ENCODE measurements around the gene GNAI3.

The GNAI3 gene

DNA sequence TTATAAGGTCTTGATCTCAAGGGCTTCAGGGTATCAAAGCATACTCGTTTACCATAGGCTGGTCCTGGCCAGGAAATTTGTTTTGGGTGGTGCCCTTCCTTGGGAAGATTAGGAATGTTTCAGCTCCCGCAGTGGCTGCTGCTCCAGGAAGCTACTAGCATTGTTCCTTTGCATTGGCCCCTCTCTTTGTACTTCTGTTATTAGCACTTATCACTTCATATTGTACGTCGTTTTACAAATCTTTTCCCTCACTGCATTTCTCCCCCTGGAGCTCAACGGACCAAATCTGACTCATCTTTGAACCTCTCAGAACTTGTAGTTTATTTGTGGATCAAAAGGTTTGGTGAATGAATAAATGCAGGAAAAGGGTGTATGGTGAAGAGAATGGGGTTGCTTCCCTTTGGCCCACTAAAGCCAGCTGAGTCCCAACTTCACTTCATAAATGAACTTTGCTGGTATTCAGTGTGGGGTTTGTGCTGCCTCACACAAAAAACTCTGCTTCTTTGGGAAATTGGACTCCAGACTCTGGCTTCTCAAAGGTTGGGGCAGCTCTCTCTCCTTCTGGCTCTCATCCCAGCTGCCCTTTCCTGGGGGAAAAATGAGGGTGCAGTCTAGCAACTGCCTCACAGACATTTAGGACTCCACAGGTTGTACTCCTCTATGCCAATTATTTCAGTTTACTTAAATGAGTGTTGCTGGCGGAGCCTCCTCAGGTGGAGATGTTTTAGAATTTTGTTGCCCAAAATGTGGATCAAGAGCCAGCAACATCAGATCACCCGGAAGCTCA is 65.1 kb downstream of the GNAI3 start:
- Histone ChIP-seq H3K9ac (ENCODE audit: low read length in 5 of 5) (no peak overlapping the region), H3K4me1 (ENCODE audit: control insufficient read depth in 5 of 5, insufficient read depth in 5 of 5, low read length in 5 of 5) (peaks cover 0 to 15% (median 3%) of the 10 kb centered on the region in 5 donors), H3K4me3 (ENCODE audit: low read depth in 1 of 5, low read length in 5 of 5) (no peak overlapping the region), H3K36me3 (ENCODE audit: control insufficient read depth in 5 of 5, insufficient read depth in 5 of 5, low read length in 5 of 5) (no peaks in the 10 kb centered on the region), H3K27ac (ENCODE audit: low read depth, low read length) (no peak overlapping the region), H3K27me3 (ENCODE audit: control insufficient read depth in 5 of 5, insufficient read depth in 4 of 5, low read length in 5 of 5) (no peaks in the 10 kb centered on the region), H3K9me3 (ENCODE audit: control insufficient read depth in 5 of 5, low read length in 5 of 5) (no peaks in the 10 kb centered on the region)

DNA sequence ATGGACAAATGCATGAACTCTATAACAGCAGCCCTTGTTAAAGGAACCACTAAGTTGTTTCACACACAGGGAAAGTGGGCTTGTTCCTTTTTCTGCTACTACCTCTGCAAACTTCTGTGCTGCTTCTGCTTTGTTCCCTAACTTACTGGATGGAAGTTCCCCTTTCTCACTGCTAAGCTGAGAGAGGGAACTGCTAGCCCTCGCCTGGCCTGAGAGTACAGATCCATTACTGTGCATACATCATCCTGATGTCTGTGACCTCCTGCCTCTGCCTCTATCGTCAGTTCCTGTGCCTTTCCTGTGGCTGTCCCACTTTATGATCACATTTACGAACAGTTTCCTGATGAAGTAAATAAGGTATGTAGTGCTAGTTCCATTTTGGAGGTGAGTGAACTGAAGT is 67.5 kb downstream of the GNAI3 start:
- no peaks in the 10 kb centered on the region for H3K9me3 ChIP-seq (ENCODE audit: control insufficient read depth in 5 of 5, low read length in 5 of 5)
- H3K36me3 ChIP-seq (ENCODE audit: control insufficient read depth in 5 of 5, insufficient read depth in 5 of 5, low read length in 5 of 5), result no peaks in the 10 kb centered on the region
- H3K9ac ChIP-seq (ENCODE audit: low read length in 5 of 5), result peak overlapping the region in 1 of 5 donors; percentile 12
- H3K27me3 ChIP-seq (ENCODE audit: control insufficient read depth in 5 of 5, insufficient read depth in 4 of 5, low read length in 5 of 5), result no peaks in the 10 kb centered on the region
- H3K4me1 ChIP-seq (ENCODE audit: control insufficient read depth in 5 of 5, insufficient read depth in 5 of 5, low read length in 5 of 5), result peaks cover 0 to 33% (median 21%) of the 10 kb centered on the region in 5 donors
- H3K27ac ChIP-seq (ENCODE audit: low read depth, low read length), result no peak overlapping the region
- H3K4me3 ChIP-seq (ENCODE audit: low read depth in 1 of 5, low read length in 5 of 5), result no peak overlapping the region

DNA sequence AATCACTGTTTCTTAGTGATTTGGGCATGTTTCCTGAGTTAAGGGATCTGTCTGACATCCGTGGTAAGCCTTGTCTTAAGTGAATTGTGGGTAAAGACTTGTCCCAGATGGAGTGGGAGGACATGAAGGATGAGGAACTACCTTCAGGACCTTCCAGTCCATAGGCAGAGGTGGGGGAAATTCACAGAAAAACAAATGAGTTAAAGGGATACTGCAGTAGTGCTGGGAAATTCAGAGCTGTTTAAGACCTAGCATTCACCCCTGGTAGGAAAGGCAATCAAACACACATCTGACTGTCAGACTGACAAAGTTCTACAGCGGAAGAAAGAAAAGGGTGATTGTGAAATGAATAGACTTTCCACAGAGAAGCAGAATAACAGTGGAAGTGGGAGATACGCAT is 68.0 kb downstream of the GNAI3 start:
- no peaks in the 10 kb centered on the region for H3K36me3 ChIP-seq (ENCODE audit: control insufficient read depth in 5 of 5, insufficient read depth in 5 of 5, low read length in 5 of 5)
- H3K4me3 ChIP-seq (ENCODE audit: low read depth in 1 of 5, low read length in 5 of 5), result no peak overlapping the region
- H3K27ac ChIP-seq (ENCODE audit: low read depth, low read length), result no peak overlapping the region
- H3K4me1 ChIP-seq (ENCODE audit: control insufficient read depth in 5 of 5, insufficient read depth in 5 of 5, low read length in 5 of 5), result peaks cover 0 to 39% (median 26%) of the 10 kb centered on the region in 5 donors
- H3K9ac ChIP-seq (ENCODE audit: low read length in 5 of 5), result peak overlapping the region in 2 of 5 donors; percentile 12 to 38
- no peaks in the 10 kb centered on the region for H3K27me3 ChIP-seq (ENCODE audit: control insufficient read depth in 5 of 5, insufficient read depth in 4 of 5, low read length in 5 of 5)
- H3K9me3 ChIP-seq (ENCODE audit: control insufficient read depth in 5 of 5, low read length in 5 of 5), result no peaks in the 10 kb centered on the region

DNA sequence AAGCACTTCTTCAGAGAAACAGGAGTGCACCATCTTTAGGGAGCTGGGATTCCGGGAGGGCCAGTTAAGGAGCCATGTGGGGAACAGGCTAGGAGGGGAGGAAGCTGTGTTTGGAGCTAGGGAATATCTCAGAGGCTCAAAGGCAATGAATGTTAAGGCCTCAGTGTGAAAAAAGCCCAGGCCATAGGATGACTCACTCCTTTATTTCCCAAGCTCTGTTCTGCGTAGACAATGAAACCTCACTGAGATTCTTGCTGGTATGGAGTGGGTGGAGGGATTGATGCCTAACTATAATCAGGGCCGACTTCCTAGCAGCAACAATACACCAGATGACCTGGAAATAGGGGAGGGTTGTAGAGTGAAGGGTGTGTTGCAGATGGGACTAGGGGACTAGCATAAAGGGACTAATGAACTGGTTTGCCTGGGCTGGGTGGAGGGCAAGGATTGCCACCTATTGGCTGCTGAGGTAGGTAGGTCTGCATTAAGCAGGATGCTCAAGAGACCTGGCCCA is 68.9 kb downstream of the GNAI3 start:
- H3K36me3 ChIP-seq (ENCODE audit: control insufficient read depth in 5 of 5, insufficient read depth in 5 of 5, low read length in 5 of 5), result no peaks in the 10 kb centered on the region
- H3K9me3 ChIP-seq (ENCODE audit: control insufficient read depth in 5 of 5, low read length in 5 of 5), result no peaks in the 10 kb centered on the region
- H3K4me1 ChIP-seq (ENCODE audit: control insufficient read depth in 5 of 5, insufficient read depth in 5 of 5, low read length in 5 of 5), result peaks cover 0 to 48% (median 35%) of the 10 kb centered on the region in 5 donors
- no peak overlapping the region for H3K27ac ChIP-seq (ENCODE audit: low read depth, low read length)
- H3K27me3 ChIP-seq (ENCODE audit: control insufficient read depth in 5 of 5, insufficient read depth in 4 of 5, low read length in 5 of 5), result no peaks in the 10 kb centered on the region
- H3K9ac ChIP-seq (ENCODE audit: low read length in 5 of 5), result no peak overlapping the region
- no peak overlapping the region for H3K4me3 ChIP-seq (ENCODE audit: low read depth in 1 of 5, low read length in 5 of 5)

DNA sequence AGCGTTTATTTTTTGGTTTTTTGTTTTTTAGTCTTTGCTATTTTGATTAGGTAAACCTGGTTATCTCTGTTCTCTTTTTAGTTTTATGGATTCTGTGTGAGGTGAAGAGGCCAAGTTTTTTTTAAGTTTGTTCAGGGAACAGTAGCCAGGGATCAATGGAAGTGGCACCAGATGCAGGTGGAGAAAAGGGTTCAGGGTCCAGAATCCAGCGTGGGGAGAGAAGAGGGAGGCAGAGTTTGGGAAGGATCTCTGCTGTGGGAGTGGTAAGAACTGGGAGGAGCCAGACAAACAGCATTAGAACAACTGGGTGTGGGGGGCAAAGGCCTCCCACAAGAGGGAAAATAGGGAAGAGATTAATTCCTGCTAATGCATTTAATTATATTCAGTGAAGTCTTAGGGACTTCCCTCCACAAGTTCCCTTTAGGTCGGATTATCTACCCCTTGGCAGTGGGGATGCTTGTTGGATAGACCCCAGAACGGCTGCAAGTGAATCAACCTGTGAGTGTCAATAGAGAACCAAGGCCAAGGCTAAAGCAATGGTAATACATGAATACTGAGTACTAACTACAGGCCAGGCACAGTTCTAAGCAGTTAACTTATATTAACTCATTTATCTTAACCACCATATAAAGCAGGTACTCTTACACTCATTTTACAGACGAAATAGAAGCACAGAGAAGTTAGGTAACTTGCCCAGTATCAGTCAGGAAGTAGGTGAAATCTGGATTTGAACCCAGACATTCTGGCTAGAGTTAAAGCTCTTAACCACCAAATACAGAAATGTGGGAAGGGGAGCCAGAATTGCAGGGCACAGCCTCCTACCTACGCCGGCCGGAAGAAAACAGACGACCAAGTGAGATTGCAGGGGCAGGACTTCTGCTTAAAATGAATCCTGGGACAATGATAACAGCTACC is 70.5 kb downstream of the GNAI3 start:
- Histone ChIP-seq H3K4me1 (ENCODE audit: control insufficient read depth in 5 of 5, insufficient read depth in 5 of 5, low read length in 5 of 5) (peaks cover 0 to 64% (median 51%) of the 10 kb centered on the region in 5 donors), H3K27ac (ENCODE audit: low read depth, low read length) (peak overlapping the region; percentile 67), H3K27me3 (ENCODE audit: control insufficient read depth in 5 of 5, insufficient read depth in 4 of 5, low read length in 5 of 5) (no peaks in the 10 kb centered on the region), H3K9ac (ENCODE audit: low read length in 5 of 5) (peak overlapping the region in 3 of 5 donors; percentile 79 to 90 (median 88)), H3K36me3 (ENCODE audit: control insufficient read depth in 5 of 5, insufficient read depth in 5 of 5, low read length in 5 of 5) (no peaks in the 10 kb centered on the region), H3K9me3 (ENCODE audit: control insufficient read depth in 5 of 5, low read length in 5 of 5) (no peaks in the 10 kb centered on the region), H3K4me3 (ENCODE audit: low read depth in 1 of 5, low read length in 5 of 5) (peak overlapping the region; percentile 23 to 89 (median 81))

DNA sequence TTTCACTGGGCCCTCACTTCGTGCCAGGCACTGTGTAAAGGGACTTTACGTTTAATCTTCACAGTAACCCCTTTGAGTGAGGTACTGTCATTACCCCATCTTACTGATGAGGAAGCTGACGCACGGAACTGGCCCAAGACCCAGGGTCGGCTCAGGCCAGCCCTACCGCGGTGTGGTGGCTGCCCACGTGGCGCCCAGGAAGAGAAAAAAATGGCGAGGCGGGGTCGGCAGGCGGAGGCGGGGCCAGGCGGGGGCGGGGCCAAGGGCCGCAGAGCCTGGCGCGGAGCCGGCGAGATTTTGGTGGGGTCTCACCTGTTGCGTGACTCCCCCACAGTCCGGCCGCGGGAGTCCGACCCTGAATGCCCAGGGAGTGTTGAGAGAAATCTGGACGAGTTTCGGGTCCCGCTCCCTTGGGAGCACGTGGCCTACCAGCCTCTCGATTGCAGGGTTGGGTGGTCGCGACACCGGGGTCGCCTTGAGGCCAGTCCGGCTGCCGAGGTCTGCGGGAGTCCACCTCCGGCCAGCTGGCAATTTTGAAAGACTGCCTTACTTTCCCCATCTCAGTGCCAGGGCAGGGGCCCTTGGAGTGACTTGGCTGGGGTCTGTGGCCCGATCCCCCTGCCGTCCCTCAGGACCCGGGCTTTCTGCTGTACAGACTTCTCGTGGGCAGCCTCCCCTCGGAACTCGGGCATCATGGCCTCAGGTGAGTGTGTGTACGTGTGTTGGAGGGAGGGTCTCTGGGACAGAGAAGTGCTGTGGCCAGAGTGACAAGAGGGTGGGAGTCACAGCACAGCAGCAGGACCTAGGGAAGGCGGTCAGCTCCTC is 71.4 kb downstream of the GNAI3 start, which contains the start of the genes AMPD2 and GNAT2:
TSS of gene AMPD2 (plus strand) at position 262 of the 825 bp plus-strand sequence. CDS start 1,339 bp downstream, outside the sequence.
TSS of gene GNAT2 (minus strand) at position 41 of the 825 bp plus-strand sequence. CDS start 6,746 bp downstream, outside the sequence.
- Histone ChIP-seq H3K9ac (ENCODE audit: low read length in 5 of 5) (peak within 1 kb of the TSS; percentile 75 to 90 (median 86)), H3K27ac (ENCODE audit: low read depth, low read length) (peak within 1 kb of the TSS; percentile 67), H3K9me3 (ENCODE audit: control insufficient read depth in 5 of 5, low read length in 5 of 5) (no peaks in the 10 kb centered on the region), H3K27me3 (ENCODE audit: control insufficient read depth in 5 of 5, insufficient read depth in 4 of 5, low read length in 5 of 5) (no peaks in the 10 kb centered on the region), H3K36me3 (ENCODE audit: control insufficient read depth in 5 of 5, insufficient read depth in 5 of 5, low read length in 5 of 5) (no peaks in the 10 kb centered on the region), H3K4me3 (ENCODE audit: low read depth in 1 of 5, low read length in 5 of 5) (peak within 1 kb of the TSS; percentile 78 to 93 (median 81)), H3K4me1 (ENCODE audit: control insufficient read depth in 5 of 5, insufficient read depth in 5 of 5, low read length in 5 of 5) (peaks cover 0 to 72% (median 60%) of the 10 kb centered on the region in 5 donors)

DNA sequence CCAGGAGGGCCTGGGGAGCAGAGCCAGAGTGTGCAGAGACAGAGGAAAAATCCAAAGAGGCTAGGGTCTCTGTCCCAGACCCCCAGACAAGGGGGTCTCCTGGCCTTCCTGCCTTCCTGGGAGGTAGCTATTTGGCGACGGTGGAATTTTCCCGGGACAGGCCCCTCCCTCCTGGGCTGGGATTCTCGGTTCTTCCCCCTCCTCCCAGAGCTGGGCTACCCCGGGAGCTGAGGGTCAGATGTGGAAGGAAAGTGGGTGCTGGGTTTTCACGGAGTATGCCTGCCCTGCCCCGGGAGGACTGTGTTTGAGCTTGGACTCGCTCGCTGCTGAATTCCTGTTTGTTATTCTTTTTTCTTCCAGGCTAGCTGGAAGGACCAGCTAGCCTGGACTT is 72.0 kb downstream of the GNAI3 start:
- peak overlapping the region; percentile 75 to 90 (median 86) for H3K9ac ChIP-seq (ENCODE audit: low read length in 5 of 5)
- H3K27ac ChIP-seq (ENCODE audit: low read depth, low read length), result peak overlapping the region; percentile 67
- peaks cover 0 to 79% (median 66%) of the 10 kb centered on the region in 5 donors for H3K4me1 ChIP-seq (ENCODE audit: control insufficient read depth in 5 of 5, insufficient read depth in 5 of 5, low read length in 5 of 5)
- H3K4me3 ChIP-seq (ENCODE audit: low read depth in 1 of 5, low read length in 5 of 5), result peak overlapping the region; percentile 78 to 93 (median 81)
- H3K27me3 ChIP-seq (ENCODE audit: control insufficient read depth in 5 of 5, insufficient read depth in 4 of 5, low read length in 5 of 5), result no peaks in the 10 kb centered on the region
- H3K9me3 ChIP-seq (ENCODE audit: control insufficient read depth in 5 of 5, low read length in 5 of 5), result no peaks in the 10 kb centered on the region
- H3K36me3 ChIP-seq (ENCODE audit: control insufficient read depth in 5 of 5, insufficient read depth in 5 of 5, low read length in 5 of 5), result no peaks in the 10 kb centered on the region

DNA sequence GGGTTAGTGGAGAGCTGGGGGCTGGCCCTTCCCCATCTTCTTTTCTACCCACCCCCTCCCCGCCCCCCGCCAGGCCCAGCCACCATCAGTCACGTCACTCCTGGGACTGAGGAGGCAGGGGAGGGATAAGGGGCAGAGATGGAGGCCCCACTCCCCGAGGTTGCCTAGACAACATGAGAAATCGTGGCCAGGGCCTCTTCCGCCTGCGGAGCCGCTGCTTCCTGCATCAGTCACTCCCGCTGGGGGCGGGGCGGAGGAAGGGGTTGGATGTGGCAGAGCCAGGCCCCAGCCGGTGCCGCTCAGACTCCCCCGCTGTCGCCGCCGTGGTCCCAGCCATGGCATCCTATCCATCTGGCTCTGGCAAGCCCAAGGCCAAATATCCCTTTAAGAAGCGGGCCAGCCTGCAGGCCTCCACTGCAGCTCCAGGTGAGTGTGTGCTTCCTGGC is 72.4 kb downstream of the GNAI3 start:
- peak overlapping the region in 3 of 5 donors; percentile 79 to 90 (median 88) for H3K9ac ChIP-seq (ENCODE audit: low read length in 5 of 5)
- no peaks in the 10 kb centered on the region for H3K9me3 ChIP-seq (ENCODE audit: control insufficient read depth in 5 of 5, low read length in 5 of 5)
- H3K36me3 ChIP-seq (ENCODE audit: control insufficient read depth in 5 of 5, insufficient read depth in 5 of 5, low read length in 5 of 5), result peaks cover 0 to 2% (median 0%) of the 10 kb centered on the region in 5 donors
- peak overlapping the region; percentile 78 to 93 (median 81) for H3K4me3 ChIP-seq (ENCODE audit: low read depth in 1 of 5, low read length in 5 of 5)
- peaks cover 0 to 83% (median 69%) of the 10 kb centered on the region in 5 donors for H3K4me1 ChIP-seq (ENCODE audit: control insufficient read depth in 5 of 5, insufficient read depth in 5 of 5, low read length in 5 of 5)
- H3K27ac ChIP-seq (ENCODE audit: low read depth, low read length), result peak overlapping the region; percentile 67
- H3K27me3 ChIP-seq (ENCODE audit: control insufficient read depth in 5 of 5, insufficient read depth in 4 of 5, low read length in 5 of 5), result no peaks in the 10 kb centered on the region
